Measurements from ENCODE around the gene PPP1R16B.

The PPP1R16B gene

GRCh38 chr20:38805502-38805957, at the start of gene PPP1R16B:
PPP1R16B (plus strand) TSS chr20:38805697; CDS start chr20:38835926, 30,229 bp downstream.
- no peak for DNase-seq

- DNase-seq, result no peak
Measured at GRCh38 chr20:38757145-38757775, 48.2 kb upstream of the PPP1R16B start.

GRCh38 chr20:38759106-38759505, 46.4 kb upstream of the PPP1R16B start:
- no peak for DNase-seq

GRCh38 chr20:38760978-38761377, 44.5 kb upstream of the PPP1R16B start:
- no peak for DNase-seq

- DNase-seq, result no peak
Measured at GRCh38 chr20:38762174-38762573, 43.3 kb upstream of the PPP1R16B start.

GRCh38 chr20:38763616-38764015, 41.9 kb upstream of the PPP1R16B start:
- no peak for DNase-seq

- peak; percentile 30 for DNase-seq
Measured at GRCh38 chr20:38764567-38765318, 40.8 kb upstream of the PPP1R16B start.

GRCh38 chr20:38766071-38766470, 39.4 kb upstream of the PPP1R16B start:
- no peak for DNase-seq

- DNase-seq, result no peak
Measured at GRCh38 chr20:38769376-38770295, 35.9 kb upstream of the PPP1R16B start.

GRCh38 chr20:38770546-38770945, 35.0 kb upstream of the PPP1R16B start:
- DNase-seq, result no peak

GRCh38 chr20:38770970-38771369, 34.5 kb upstream of the PPP1R16B start:
- no peak for DNase-seq

GRCh38 chr20:38771621-38772020, 33.9 kb upstream of the PPP1R16B start:
- no peak for DNase-seq

- no peak for DNase-seq
Measured at GRCh38 chr20:38774167-38774566, 31.3 kb upstream of the PPP1R16B start.

GRCh38 chr20:38776363-38776762, 29.1 kb upstream of the PPP1R16B start:
- no peak for DNase-seq

- DNase-seq, result no peak
Measured at GRCh38 chr20:38779247-38780097, 26.0 kb upstream of the PPP1R16B start.

- DNase-seq, result no peak
Measured at GRCh38 chr20:38782275-38782674, 23.2 kb upstream of the PPP1R16B start.

- DNase-seq, result no peak
Measured at GRCh38 chr20:38787870-38788269, 17.6 kb upstream of the PPP1R16B start.

- no peak for DNase-seq
Measured at GRCh38 chr20:38789503-38790199, 15.8 kb upstream of the PPP1R16B start.

- DNase-seq, result no peak
Measured at GRCh38 chr20:38790200-38791053, 15.1 kb upstream of the PPP1R16B start.

GRCh38 chr20:38791291-38791690, 14.2 kb upstream of the PPP1R16B start:
- no peak for DNase-seq

GRCh38 chr20:38791940-38792339, 13.6 kb upstream of the PPP1R16B start:
- no peak for DNase-seq
